HL-60/S4 treated with phorbol 12-myristate 13-acetate at 8.2 ng/mL for 4 days and 3 days (cell line): ENCODE data around the gene TERB1.
"Not testable (repeated sequence)": the region's sequence is repeated elsewhere in the genome, so short reads cannot be mapped to it uniquely, and the experiment has no call there.

Experiments
- in situ Hi-C: fragments of 300-500 bp; cut with MboI; formaldehyde crosslinking; loops from 2 replicates; pipeline ENCODE4 v1.15.0; 2022; ENCODE audit warnings: low sequenced_read_pairs

The TERB1 gene

DNA sequence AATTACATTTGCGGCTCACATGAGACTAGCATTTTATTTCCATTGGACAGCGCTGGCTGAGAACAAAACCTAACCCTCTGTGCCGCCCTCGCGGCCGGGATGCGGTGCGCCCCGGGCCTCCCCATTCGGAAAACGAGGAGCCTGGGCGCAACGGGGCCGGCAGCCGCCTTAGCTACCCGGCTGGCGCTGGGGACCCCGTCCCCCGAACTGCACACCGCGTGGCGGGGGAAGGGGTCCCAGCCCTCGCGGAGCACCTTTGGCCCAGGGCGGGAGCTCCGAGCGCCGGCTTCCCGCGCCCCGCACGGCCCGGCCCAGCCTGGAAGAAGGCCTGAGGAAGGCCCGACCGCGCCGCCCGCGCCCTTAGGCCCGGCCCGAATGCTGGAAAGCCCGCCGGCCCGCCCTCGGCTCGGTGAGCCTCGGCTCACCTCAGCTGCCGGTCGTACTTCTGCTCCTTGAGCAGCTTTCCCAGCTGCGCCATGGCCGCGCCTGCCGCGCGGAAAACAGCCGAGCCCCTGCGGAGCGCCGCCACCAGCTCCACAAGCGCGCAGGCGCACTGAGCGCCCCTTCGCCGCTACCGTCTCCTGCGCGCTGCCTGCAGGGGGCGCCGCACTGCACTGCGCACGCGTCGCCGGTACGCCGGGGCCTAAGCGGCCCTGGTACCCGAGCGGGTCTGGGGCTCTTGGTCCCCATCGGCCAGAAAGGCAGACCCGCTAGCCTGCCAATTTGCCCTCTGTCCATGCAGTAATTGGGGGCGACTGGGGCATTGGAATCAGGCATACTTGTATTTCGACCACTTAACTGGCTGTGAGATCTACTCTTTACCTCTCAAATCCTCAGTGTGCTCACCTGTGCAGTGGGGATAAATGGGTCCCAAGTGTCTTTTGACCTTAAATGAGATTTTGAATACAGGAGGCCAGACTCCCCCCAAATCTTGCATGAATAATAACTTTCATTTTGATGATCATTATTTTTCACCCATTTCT, 29.3 kb upstream of the TERB1 start, which contains the start of gene NAE1:
Gene NAE1 (minus strand): TSS at position 555 of the 983 bp plus-strand sequence. CDS start 77 bp downstream, at position 478.
- in situ Hi-C loops, result no loop called here

- in situ Hi-C loops, result no loop called here
These were observed 22.6 kb upstream of the TERB1 start for GRCh38 chr16:66824006-66824405.

- in situ Hi-C loops, result no loop called here
These were observed 13.3 kb upstream of the TERB1 start for GRCh38 chr16:66814734-66815133.

GRCh38 chr16:66811043-66811442, 9.7 kb upstream of the TERB1 start:
- in situ Hi-C loops, result no loop called here

GRCh38 chr16:66810391-66810790, 9.0 kb upstream of the TERB1 start:
- in situ Hi-C loops, result no loop called here

DNA sequence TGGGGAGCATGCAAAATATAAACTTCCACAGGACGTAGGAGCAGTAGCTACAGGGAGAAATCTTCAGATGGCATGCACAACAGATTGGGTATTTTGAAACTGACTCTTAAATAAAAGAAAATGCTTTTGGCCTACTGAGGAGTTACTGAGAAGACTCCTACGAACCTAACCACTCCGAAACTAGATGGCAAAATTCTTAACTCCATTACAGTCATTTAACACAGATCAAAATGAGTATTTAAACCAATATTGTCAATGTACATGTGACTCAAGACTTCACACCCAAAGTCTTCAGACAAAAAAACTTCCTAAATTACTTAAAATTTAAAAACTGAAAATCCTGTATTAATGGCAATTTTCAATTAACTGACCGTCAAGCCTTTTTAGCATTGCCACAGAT, 8.4 kb upstream of the TERB1 start:
- in situ Hi-C loops, result no loop called here

GRCh38 chr16:66802159-66802558, 775 bp upstream of the TERB1 start:
- in situ Hi-C loops, result no loop called here

GRCh38 chr16:66800856-66801255, 528 bp downstream of the TERB1 start:
- in situ Hi-C loops, result no loop called here

DNA sequence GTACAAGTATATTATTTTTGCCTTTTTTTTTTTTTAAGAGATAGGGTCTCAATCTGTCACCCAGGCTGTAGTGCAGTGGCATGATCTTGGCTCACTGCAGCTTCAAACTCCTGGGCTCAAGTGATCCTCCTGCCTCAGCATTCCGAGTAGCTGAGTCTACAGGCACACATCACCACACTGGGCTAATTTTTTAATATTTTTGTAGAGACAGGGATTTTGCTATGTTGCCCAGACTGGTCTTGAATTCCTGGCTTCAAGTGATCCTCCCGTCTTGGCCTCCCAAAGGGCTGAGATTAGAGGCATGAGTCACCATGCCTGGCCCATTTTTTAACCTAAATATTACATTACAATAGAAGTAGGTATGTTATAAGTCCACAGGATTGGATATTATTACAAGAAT, 3.2 kb downstream of the TERB1 start:
- in situ Hi-C loops, result no loop called here

DNA sequence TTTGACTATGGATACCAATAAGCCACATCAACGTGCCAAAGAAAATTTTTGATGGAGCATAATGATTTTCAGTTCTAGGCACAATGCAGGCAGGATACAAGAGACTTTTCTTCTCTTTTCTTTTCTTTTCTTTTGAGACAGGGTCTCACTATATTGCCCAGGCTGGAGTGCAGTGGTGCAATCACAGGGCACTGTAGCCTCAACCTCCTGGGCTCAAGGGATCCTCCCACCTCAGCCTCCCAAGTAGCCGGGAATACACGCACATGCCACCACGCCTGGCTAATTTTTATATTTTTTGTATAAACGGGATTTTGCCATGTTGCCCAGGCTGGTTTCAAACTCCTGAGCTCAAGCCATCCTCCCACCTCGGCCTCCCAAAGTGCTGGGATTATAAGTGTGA, 7.4 kb downstream of the TERB1 start:
- in situ Hi-C loops, result not testable (repeated sequence)

- in situ Hi-C loops, result no loop called here
These were observed 11.2 kb downstream of the TERB1 start for GRCh38 chr16:66790130-66790733.

GRCh38 chr16:66787427-66787826, 14.0 kb downstream of the TERB1 start:
- in situ Hi-C loops, result no loop called here

- in situ Hi-C loops, result no loop called here
These were observed 14.8 kb downstream of the TERB1 start for GRCh38 chr16:66786551-66786950.

GRCh38 chr16:66776457-66776856, 24.9 kb downstream of the TERB1 start:
- in situ Hi-C loops, result no loop called here

DNA sequence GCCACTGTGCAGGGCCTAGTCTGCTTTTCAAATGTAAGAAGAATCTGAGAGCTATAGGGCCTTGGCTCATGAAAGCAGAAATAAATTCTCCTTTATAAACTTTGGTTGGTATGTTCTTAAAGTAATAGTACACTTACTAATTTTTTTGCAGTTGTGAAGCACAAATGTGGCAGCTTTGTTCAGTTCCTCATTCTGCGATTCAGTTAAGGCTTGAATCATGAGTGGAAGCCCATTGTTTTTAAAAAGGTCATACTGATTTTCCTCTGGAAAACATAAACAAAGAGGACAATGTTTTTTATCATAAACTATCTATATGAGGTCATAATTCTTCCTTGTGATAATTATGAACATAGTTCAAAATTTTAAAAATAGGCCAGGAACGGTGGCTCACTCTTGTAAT, 26.4 kb downstream of the TERB1 start:
- in situ Hi-C loops, result no loop called here

DNA sequence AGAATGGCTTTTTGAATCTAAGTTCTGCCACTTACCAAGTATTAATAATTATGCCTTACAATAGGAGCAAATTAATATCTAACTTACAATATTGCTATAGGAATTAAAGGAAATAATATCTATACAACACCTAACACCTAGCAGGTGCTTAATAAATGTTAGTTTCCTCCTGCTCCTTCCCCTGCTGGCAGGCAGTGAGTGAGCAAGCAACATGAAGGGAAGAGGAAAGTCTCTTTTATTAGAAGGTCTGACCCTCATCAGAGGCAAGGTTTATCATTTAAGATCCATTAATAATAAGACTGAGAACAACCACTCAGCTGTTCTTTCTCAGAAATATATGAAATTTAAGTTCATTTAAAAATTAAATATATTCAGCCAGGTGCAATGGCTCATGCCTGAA, 43.3 kb downstream of the TERB1 start:
- in situ Hi-C loops, result no loop called here

DNA sequence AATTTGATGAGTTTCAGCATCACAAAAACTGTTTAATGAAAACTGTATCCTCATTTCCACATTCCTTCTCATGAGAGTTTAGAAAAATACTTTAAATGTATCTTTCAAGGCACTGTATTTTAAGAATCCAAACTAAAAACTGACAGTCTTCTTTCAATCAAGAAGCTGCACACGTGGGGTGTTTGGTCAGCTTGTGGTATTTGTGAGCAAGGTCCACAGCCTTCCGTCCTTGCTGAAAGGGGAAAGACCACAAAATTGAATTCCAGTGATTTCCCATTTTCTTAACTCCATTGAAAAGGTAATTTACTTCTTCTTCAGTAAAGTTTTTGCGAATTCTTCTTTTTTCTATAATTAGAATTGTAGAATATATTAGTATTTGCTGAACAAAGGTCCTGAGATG, 46.6 kb downstream of the TERB1 start:
- in situ Hi-C loops, result no loop called here

DNA sequence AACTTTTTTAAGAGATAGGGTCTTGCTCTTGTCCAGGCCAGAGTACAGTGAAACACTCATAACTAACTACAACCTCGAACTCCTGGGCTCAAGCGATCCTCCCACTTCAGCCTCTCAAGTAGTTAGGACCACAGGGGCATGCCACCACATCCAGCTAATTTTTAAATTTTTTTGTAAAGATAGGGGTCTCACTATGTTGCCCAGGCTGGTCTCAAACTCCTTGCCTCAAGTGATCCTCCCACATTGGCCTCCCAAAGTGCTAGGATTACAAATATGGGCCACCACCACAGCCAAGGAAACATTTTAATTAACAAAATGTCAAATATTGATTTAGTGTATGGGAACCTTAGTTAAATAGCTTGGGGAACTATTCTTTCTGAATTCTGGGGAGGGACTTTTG, 47.2 kb downstream of the TERB1 start:
- in situ Hi-C loops, result no loop called here

GRCh38 chr16:66752958-66753357, 48.4 kb downstream of the TERB1 start:
- in situ Hi-C loops, result no loop called here

GRCh38 chr16:66752379-66752778, 49.0 kb downstream of the TERB1 start:
- in situ Hi-C loops, result no loop called here

- in situ Hi-C loops, result no loop called here
These were observed 49.4 kb downstream of the TERB1 start for GRCh38 chr16:66751992-66752322.

DNA sequence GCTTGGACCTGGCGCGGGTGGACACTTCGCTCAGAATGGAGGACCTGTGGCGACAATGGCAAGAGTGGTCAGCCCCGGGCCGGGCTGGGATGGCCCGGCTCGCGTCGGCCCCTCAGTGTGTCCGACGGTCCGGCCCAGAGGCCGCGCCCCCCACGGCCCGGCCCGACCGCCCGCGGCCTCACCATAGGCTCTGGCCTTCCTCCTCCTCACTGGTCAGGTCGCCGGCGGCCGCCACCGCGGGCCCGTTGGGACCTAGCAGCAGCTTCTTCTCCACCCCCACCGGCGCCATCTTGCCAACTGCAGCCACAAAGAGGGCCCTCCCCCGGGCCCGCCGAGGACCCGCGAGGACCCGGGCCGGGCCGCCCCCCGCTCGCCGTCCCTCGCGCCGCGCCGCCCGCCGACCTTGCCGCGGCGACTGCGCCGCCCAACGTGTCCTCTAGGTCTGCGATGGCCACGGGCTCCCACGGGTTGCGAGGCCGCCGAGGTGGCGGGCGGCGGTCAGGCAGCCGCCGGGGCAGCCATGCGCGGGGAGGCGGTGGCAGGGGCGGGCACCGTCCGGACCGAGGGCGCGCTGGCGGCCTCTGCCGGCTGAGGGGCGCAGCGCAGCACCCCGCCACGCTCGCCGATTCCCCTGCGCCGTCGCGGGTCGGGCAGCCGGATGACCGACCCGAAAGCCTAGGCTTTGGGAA, 49.9 kb downstream of the TERB1 start, which contains the start of gene DYNC1LI2:
Gene DYNC1LI2 (minus strand): TSS at position 307 of the 689 bp plus-strand sequence. CDS start 18 bp downstream, at position 289.
- in situ Hi-C loops, result no loop called here
